Occipital lobe (tissue), 2 donors: ENCODE measurements around the gene C1orf87. TPM values are rescaled to one million over a fixed set of nuclear protein-coding genes. Genes with fewer than 3 reads are reported as not detected.

Source experiments
- DNase-seq: peaks from one replicate; lab custom pipeline; 2025; lab: John Stamatoyannopoulos, UW
- total RNA-seq: library from RNA; depleted of rRNA; stranded (reverse); fragments of >200 nt; gene quantifications from one replicate; pipeline ENCODE4 v1.2.3, GENCODE V29; 2014

C1orf87 gene, protein sequence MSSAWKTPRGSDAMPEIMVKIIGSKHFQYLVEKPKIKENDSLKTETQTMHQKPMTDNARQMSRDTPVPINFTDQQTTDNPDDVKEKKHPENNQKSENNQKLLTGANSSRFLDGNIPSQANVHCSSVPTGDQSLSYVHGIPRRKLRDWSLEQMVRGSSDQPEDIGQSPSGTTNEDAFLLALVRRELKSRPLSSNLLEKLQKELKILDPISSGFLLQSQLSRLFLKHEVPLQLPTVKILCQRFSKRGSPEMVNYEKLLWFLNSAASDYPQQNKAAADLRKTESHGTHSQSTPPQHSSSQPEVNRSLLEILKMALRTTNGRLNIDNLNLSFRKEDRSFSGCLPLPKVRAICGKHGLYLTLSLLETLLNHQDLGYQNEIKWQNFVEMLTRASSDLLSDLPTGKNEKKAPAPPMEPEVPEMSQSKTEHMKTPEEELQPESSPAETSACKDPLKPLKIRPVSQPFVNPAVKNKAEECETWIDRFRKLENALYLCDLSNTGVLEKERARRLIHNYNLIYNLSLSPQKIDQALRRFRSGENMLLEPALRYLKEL
- total RNA-seq = 0.31 TPM

- DNase-seq = no peak
These were observed at the start of gene C1orf87 for GRCh38 chr1:60073605-60074278. Gene C1orf87, minus strand, starts transcription at chr1:60073770. Its CDS starts 1,127 bp downstream, at chr1:60072643.

DNA sequence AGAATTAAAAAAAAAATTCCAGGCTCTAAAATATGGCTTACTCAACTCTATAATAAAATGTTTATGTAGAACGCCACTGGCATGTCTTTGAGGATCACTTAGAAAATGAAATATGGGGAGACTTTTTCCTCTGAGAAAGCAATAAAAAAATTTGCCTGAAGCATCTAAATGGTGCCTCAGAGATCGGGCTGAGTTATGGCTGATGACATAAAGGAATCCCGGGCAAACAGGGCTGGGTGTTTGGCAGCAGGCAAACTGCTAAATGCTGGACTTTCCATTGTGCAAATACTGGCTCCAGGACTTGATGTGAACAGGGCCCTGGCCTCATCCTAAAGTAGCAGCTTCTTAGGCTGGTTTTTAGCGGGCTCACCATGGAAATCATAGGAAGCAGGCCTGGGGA, 44.5 kb upstream of the C1orf87 start:
- DNase-seq = no peak

DNA sequence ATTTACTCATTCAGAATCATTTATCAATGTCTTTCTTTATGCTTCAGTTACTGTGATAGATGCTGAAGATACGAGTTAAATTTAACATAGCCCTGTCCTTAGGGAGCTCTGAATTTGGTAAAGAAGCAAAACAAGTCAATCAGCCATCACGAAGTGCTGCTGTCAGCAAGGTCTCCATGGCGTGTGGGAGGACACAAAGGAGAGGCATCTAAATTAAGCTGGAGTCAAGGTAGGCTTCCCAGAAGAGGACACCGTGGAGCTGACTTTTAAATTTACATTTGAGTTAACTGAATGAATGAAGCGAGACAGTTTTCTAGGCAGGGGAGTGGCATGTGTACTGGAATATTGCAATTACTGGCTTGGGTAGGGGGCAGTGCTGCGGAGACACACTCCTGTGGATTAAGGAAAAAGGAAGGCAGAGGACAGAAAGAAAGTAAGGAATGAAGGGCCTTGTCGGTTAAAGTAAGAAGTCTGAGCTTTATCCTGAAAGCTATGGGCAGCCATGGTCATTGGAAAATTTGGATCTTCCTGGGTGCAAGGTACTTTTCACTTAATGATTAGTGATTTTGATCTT, 41.3 kb upstream of the C1orf87 start:
- DNase-seq = no peak

GRCh38 chr1:60113596-60113995, 40.0 kb upstream of the C1orf87 start:
- DNase-seq = no peak

GRCh38 chr1:60113028-60113427, 39.5 kb upstream of the C1orf87 start:
- no peak for DNase-seq

DNA sequence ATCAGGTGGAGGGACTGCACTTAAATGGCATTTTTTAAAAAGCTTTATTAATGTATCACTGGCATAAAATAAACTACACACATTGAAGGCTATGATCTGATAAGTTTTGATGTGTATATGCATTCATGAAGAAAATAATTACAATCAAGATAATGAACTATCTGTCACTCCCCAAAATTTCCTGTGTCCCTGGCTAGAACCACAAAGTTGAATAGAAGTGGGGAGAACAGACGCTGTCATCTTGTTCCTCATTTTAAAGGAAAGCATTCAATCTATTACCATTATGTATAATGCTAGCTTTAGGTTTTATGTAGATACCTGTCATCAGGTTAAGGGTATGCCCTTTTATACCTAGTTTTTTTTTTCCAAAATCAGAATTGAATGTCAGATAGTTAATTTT, 38.1 kb upstream of the C1orf87 start:
- DNase-seq = no peak

DNA sequence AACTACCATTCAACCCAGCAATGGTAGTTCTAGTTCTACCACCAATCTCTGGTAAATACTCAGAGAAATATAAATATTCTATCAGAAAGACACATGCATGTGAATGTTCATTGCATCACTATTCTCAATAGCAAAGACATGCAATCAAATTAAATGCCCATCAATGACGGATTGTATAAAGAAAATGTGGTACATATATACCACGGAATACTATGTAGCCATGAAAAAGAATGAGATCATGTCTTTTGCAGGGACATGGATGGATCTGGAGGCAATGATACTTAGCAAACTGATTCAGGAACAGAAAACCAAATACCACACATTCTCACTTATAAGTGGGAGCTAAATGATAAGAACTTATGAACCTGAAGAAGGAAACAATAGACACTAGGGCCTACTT, 37.5 kb upstream of the C1orf87 start:
- no peak for DNase-seq

- DNase-seq = no peak
These were observed 34.6 kb upstream of the C1orf87 start for GRCh38 chr1:60108196-60108595.

DNA sequence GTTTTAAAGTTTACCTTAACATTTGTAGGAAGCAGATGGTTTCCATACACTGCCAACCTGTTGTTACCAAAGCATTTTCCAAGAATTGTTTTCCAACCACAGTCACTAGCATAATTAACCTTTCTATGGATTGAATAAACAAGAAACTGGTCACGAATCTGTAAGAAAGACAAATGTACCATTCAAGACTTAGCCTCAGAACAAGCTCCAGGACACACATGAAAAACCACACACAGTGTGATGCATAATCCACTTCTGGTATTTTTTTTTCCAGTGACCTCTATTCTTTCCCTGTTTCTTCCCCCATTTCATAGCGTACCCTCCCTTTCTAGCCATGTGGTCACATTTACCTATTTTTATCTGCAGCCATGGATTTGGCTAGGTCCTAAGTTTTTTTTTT, 29.6 kb upstream of the C1orf87 start:
- no peak for DNase-seq

DNA sequence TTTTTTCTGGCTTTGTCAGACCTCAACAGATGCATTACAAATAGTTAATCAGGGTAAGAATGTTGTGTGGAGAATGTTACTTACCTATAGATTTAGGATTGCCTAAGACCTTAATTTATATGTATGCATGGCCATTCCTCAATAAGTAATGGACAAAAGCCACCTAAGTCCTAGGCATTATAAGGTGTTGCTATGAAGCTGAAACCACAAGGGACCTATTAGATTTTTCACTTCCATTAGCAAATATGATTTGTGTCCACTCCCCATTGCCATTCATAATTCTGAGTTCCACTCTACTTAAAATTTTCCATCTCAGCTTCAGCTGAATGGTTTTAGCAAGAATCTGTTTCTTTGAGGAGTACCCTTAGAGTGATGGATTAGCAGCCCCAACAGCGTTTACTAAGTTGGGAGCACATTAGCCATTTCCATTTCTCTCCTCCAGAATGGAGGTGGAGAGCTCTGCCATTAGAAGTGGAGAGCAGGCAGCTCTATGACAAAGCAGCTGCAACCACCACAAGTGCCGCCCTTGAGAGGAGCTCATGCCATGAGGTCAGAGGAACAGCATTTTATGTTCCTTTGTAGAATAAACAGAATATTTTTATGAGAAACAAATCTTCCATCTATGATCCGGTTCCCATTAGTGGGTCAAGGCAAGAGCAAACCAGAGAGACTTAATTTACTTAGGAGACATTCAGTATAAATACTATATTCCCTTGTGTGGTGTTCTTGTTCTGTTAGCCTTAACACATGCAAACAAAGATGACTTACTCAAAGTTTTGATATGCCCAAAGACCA, 28.9 kb upstream of the C1orf87 start:
- no peak for DNase-seq

DNA sequence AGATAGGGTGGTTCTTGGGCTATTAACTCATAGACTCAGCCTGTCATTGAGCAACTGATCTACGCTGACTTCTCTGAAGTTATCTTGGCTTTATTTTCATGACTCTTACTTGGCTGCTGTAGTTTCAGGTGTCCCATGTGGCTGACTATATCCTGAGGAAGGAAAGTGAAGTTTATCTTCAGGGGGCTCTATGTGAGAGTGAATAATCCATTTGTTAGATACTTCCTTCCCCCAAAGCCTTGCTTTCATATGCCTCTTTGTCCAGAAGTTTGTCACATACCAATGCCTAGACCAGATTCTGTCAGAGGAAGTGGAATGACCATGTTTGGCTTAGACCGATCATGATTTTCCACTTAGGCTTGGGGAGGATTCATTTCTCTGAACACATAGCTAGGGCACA, 27.9 kb upstream of the C1orf87 start:
- DNase-seq = no peak

DNA sequence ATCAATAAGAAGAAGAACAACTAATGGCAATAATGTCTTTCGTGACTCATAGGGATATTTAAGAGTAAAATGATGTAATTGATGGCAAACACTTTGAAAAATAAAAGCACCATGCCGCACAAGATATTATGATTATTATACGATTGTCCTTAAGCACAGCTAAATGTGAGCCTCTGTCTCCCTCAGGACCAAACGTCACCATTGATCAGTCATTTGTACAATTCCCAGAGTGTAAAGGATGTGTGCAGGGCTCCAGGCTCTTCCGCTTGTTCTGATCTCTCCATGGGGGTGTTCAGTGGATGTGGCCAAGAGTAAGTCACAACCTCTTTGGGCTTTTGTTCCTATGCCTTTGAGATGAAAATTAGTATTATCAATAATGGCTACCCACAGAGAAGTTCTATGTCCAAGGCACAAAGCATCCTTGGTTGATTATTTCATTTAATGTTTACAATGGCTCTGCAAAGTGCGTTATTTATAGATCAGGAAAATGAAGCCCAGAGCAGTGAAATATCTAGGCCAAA, 17.7 kb upstream of the C1orf87 start:
- DNase-seq = no peak

DNA sequence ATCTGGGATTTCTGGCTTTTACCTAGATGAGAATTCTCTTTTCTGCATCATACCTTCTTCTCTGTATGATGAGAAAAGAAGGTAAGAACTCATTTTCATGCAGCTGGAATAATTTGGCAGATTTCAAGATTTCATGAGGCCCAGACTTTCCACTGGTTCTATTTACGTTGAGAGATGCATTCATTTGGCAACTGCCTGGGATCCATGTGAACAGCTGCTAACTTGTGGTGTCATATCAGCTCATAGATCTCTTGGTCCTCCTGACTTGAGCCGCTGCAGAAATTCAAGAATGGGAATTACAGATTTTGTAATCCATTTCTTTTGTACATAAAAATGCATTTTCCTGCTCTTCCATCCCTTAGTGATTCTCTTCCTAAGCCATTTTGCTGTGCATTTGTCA, 17.1 kb upstream of the C1orf87 start:
- DNase-seq = no peak

DNA sequence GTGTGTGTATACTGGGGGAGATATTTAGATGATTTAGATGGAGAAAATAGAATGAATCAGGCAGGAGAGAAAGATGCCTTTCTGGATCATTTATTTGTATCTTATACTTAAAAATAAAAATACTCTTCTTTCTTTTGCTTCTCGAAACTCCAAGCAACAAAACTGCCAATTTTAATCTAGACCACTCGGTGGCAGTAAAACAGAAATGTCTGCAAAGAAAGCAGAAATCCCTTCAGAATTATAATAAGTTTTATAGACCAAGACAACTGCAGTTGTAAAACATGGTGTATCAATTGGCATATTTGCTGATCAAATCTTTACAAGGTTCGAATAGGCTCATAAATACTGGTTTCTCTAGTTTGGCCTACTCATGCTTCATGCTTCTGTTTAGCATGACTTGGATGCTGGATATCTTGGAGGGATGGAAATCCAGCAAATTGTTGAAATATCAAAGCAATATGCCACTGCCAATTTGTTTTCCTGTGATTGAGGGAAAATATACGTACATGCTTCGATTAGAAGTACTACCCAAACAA, 15.1 kb upstream of the C1orf87 start:
- DNase-seq = no peak

DNA sequence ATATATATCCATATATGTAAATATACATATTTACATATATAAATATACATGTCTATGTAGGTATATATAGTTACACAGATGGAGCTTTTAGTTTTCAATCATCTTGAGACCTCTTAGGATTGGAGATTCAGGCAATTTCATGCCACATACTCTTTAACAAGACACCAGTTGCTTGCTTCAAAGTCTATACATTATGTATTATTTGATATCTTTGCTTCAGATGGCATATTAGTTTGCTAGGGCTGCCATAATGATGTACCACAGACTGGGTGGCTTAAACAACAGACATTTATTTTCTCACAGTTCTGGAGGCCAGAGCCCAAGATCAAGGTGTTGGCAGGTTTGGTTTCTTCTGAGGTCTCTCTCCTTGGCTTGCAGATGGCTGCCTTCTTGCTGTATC, 14.1 kb upstream of the C1orf87 start:
- no peak for DNase-seq

DNA sequence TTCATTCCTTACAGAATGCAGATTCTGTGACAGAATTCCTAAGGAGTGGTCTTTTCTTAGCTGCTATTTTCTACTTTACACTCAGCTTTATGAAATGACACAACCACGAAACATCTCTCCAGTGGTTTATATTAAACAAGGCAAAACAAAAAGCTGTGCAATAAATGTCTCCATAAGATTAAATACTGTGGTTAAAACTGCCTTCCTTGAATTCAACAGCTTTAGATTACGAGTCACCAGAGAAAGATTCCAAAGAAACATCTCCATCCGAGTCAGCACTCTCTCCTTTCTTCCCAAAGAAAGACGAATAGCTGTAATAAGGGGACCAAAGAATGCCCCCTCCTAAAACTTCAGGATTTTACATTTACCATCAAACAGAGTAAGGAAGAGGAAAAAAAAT, 4.6 kb upstream of the C1orf87 start:
- DNase-seq = no peak

DNA sequence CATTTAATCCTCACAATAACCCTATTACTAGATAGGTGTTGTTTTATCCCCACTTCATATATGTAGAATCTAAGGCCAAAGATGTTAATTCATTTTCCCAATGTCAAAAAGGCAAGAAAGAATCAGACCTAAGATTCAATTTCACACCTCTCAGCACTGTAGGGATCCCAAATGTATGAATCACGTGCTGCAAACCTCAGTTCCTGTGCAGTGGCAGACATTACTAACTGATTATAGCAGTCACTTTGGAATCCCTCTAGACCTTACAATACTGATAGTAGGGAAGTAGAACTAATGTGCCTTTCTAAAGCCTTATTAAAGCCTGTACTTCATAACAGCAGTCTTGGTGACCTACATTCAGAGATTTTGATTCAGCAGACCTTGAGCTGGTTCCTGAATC, 2.3 kb downstream of the C1orf87 start:
- DNase-seq = no peak

DNA sequence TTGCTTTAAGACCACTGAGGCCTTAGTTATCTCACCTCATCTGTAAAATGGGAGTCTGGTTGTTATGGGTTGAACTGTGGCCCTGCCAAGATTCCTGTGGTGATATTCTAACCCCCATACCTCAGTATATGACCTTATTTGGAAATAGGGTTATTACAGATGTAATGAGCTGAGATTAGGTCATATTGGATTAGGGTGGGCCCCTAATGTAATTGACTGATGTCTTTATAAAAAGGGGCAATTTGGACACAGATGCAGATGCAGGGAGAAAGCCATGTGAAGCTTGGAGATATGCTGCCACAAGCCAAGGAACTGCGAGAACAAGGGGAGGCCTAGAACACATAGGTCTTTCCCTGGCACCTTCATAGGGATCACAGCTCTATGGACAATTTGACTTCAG, 3.9 kb downstream of the C1orf87 start:
- DNase-seq = no peak

DNA sequence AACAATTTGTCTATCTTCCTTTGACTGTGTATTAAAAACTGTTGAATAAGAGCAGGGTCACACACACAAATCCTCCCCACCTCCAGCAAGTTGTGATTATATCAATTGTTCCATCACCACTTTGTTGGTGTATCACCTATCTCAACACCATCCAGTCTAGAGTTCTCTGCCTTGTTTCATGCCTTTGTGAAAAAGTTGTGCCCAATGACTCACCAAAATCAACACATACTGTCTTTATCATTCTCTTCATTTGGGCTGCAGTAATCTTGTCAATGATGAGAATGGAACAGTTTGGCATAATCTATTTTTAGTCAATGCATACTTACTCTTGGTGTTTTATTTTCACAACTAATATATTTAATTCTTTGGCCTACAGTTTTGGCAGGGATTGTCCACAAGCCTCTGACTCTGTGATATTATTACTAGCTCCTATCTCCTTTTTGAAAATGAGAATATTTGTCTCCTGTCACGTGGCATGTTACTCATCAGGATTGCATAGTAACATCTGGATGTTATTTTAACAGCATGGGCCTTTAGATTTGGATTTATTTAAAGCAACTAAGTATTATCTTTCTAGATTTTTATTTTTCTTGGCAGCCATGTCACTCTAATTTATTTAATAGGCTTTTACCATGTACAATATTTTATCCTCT, 5.1 kb downstream of the C1orf87 start:
- DNase-seq = no peak

DNA sequence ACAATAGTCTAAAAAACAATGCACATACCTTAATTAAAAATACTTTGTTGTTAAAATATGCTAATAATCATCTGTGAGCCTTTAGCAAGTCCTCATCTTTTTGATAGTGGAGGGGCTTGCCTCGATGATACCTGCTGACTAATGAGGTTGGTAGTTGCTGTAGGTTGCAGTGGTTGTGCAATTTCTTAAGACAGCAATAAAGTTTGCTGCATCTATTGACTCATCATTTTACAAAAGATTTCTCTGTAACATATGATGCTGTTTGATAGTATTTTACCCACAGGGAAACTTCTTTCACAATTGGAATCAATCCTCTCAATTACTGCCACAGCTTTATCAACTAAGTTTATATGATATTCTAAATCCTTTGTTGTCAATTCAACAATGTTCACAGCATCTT, 7.6 kb downstream of the C1orf87 start:
- DNase-seq = no peak

DNA sequence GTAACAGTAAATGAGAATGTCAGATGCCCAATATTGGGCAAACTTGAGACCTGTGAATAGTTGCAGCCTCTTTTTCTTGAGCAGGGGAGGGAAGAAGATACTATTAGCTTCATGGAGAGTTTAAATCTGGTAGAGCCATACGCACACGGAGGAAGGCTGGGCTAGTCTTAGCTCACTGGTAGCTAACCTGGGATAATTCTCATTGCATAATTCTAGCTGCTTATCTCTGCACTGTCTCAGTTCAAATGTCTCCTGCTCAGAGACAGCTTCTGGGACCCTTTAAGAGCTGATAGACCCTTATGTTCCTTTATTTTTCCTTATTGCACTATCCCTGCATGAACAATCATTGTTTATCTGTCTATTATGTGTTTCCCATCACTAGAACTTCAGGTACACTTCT, 8.4 kb downstream of the C1orf87 start:
- no peak for DNase-seq
